HG02970 (cell line): ENCODE data around the gene NAPEPLD.
"Not testable (repeated sequence)": the region's sequence is repeated elsewhere in the genome, so short reads cannot be mapped to it uniquely, and the experiment has no call there.

Experiments used
- ATAC-seq: cut with Tn5 transposase; IDR thresholded peaks from one replicate; pipeline ENCODE4 v1.9.1; 2021; ENCODE audit warnings: mild to moderate bottlenecking, moderate library complexity, moderate number of reproducible peaks; ENCODE audit not compliant: unreplicated experiment, low FRiP score

NAPEPLD gene

GRCh38 chr7:103148994-103149807 is at the start of gene NAPEPLD:
Gene NAPEPLD, minus strand, starts transcription at chr7:103149099. Its CDS starts 20,323 bp downstream, at chr7:103128776.
- ATAC-seq = peak; percentile 86

DNA sequence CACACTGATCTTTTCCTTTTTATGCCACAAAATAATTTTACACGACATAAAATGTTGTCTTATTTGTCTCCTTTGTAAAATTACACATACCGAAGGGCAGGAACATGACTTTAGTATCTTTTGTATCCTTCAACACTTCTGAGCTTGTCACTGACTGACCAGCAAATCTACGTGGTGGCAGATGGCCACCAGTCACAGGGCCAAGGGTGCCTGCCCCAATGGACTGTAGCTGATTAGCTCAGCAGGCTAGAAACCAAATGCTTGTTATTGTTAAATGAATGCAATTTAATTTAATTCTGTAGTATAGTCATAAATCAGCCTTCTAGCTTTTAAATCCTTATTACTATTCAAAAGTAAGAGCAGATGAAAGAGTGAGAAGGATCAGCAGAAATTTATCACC is 49.2 kb upstream of the NAPEPLD start:
- not testable (repeated sequence) for ATAC-seq

DNA sequence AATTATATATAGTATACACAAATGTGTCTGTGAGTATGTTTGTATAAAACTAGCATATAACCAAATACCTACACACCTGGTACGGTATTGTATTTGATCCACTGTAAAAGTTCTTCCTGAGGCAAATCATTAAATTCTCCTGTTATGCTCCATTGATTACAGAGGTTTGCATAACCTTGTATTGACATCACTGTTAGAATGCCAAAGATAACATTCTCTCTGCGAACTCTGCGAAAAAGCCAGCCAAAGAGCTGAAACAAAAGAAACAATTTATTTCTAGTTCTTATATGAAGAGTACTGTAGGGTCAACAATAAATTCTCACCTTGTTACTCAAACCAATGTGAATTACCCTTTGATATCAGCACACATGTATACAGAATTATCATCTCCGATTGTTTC is 46.5 kb upstream of the NAPEPLD start:
- not testable (repeated sequence) for ATAC-seq

DNA sequence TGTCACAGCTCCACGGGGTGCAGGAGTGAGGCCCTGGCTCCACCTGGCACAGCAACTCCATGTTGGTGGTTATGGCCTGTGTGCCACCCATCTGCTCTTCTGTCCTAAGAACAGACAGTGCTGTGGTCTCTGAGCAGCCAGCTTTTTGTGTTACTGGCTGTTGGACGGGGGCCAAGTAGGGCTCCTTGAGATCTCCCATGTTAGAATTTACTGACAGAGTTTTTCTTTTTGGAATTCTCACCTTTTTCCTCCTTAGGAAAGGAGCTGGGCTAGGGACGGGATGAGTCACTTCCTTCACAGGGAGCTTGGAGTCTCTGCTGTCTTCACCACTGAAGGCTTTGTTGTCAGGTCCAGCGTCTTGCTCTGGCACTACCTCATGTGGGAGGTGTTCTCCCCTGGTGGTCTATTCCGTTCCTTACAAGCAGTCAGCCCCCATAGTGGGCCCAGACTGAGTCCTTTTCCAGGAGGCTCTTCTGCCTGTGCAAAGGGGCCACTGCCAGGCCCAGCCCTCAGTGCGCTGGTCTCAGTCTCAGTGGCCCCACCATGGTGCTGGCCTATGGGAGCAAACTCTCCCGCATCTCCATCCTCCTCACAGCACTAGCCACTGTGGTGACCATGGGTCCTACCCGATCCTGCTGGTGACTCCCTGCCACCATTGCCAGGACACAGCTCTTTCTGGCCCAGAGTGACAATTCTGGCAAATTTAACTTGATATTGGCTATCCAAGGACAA is 23.7 kb upstream of the NAPEPLD start:
- ATAC-seq = not testable (repeated sequence)

GRCh38 chr7:103171695-103172414 is 23.0 kb upstream of the NAPEPLD start:
- ATAC-seq = not testable (repeated sequence)

GRCh38 chr7:103166921-103167544 is 18.1 kb upstream of the NAPEPLD start:
- ATAC-seq = not testable (repeated sequence)

DNA sequence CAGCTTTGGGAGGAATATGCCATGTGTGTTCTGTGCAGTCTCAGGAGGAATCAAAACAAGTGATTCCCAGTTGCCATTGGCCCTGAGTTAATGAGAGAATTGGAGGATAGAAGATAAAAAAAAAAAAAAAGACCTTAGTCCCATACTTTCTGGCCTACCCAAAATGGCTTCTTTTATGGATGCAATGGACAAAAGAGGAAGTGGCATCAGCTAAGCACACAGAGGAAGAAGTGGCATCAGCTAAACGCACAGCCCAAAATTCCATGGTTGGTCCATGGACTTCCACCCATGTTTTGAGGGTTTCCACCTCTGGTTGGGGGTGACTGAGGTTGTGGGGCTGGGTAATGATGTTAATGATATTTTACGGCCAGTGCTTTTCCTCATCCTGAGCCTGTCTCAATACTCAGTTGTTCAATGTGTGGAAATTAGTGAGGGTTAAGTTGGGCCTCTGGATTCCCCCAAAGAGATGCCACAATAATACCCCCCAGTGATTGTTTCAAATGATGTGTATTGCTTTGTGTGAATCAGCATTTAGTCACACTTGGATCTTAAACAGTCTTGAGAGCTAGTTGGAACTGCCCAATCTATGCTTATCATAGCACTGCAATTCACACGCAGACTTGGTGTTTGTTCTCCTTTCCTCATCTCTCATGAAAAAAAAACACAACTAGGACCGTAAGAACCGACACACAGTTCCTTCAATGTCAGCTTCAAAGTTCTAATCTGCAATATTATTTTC is 14.4 kb upstream of the NAPEPLD start:
- ATAC-seq = not testable (repeated sequence)

- ATAC-seq = not testable (repeated sequence)
Observed at GRCh38 chr7:103162641-103163040, 13.7 kb upstream of the NAPEPLD start.

DNA sequence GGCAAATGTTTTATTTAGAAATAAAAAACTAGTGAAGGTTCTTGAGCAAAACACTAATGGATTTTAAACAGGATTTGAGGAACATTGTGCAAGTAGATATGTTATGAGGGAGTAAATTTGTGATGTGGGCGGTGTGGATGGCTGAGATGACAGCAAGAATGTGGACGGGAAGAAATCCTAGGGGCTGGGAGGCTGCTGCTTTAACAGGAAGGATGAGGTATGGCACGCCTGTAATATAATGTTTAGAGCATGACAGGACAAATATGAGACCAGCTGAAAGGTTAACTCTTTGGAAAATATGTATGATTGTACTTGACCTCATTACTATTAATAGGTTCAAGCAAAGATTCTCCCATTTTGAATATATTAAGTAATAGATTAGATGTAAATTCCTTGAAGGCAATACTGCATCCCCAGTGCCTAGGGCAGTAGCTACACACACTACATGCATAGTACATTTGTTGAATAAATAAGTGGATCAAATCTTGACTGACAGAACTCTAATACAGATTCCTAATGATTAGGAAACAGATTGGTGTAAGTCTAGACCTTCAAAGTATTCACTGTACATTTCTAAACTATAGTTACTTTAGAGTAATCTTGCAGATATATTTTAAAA is 13.2 kb upstream of the NAPEPLD start:
- ATAC-seq = not testable (repeated sequence)

- ATAC-seq = not testable (repeated sequence)
Observed at GRCh38 chr7:103159072-103159471, 10.2 kb upstream of the NAPEPLD start.

GRCh38 chr7:103155331-103156024 is 6.6 kb upstream of the NAPEPLD start:
- ATAC-seq = peak; percentile 53

GRCh38 chr7:103154042-103154441 is 5.1 kb upstream of the NAPEPLD start:
- no peak for ATAC-seq

DNA sequence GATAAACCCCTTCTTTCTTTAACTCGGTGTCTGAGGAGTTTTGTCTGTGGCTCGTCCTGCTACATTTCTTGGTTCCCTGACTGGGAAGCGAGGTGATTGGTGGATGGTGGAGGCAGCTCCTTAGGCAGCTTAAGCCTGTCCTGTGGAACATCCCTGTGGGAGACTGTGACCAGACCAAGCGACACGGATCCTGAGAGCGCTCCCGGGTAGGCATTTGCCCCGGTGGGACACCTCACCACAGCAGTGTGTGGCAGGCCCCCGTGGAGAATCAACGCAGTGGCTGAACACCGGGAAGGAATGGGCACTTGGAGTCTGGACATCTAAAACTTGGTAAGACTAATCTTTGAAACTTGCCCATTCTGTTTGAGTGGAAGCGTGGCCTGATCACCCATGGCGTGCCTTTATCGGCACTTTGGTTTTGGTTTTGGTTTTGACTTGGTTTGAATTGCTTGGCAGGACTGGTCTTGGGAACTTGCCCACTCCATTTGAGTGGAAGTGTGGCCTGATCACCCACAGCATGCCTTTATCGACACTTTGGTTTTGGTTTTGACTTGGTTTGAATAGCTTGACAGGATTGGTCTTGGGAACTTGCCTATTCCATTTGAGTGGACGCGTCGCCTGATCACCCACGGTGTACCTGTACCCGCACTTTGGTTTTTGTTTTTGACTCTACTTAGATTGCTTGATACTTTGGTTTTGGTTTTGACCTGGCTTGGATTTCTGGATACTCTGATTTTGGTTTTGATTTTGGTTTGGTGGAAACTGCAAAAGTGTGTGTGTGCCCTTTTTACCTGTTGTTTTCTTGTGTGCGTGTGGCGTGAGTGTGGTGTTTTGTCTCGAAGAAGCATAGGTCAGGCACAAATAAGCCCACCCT is 4.1 kb upstream of the NAPEPLD start:
- ATAC-seq = not testable (repeated sequence)

DNA sequence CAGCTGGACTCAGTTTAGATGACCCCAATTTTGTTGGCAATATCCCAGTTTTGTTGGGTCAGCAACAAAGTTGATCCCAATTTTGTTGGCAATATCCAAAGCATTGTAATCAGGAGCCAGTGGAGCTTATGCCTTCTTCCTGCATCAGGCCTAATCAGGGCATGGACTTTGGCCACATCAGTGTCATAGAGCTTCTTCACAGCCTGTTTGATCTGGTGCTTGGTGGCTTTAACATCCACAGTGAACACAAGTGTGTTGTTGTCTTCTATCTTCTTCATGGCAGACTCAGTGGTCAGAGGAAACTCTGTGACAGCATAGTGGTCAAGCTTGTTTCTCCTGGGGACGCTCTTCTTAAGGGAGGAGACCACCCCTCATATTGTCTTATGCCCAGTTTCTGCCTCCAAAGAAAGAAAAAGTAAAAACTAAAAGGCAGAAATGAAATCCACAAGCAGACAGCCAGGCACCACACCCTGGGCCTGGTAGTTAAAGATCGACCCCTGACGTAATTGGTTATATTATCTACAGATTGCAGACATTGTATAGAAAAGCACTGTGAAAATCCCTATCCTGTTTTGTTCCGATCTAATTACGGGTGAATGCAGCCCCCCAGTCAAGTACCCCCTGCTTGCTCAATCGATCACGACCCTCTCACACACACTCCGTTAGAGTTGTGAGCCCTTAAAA is 3.2 kb upstream of the NAPEPLD start:
- not testable (repeated sequence) for ATAC-seq

DNA sequence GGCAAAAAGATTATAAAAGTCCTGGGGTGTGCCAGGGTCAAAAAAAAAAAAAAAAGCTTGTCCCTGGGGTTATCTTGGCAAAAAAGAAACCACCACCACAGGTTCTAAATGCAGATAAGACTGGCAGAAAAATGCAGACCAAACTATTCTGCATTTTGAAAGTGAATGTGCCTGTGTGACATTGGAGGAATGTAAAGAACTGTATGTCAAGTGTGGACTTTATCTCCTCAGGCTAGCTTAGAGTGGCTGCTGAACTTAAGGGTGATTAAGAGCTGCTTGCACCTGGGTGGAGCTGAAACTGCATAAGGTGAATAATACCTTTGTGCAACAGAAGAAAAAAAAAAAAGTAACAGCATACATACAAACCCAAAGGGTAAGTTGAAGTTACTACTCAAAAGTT is 1.3 kb upstream of the NAPEPLD start:
- ATAC-seq = no peak

GRCh38 chr7:103149808-103150180 is 895 bp upstream of the NAPEPLD start:
- ATAC-seq = no peak
